Heart left ventricle (tissue), 13 donors: ENCODE data around the gene TNFAIP8L1.

ENCODE experiments used
- POLR2A ChIP-seq, 2 donors: fragments of 450-650 bp; IDR thresholded peaks; one replicate each; pipeline ENCODE4 v1.6.1; 2017; ENCODE audit warnings: antibody characterized with exemption in 2 of 2, mild to moderate bottlenecking in 2 of 2, moderate library complexity in 2 of 2
- TF ChIP-seq, protein P1 (sequence below), 12 donors: fragments of 200-600 bp; sonication (generic) in 4 of 12; IDR thresholded peaks; one replicate each; pipeline versions ENCODE4 v1.5.0 to v1.8.0; 2018 to 2022; ENCODE audit warnings: antibody characterized with exemption in 12 of 12, mild to moderate bottlenecking in 5 of 12
- donor health status: ischemic (EF 13 %, LVEDD 7.1; RV severe dilation, severe dysfunction).
- donor health status: DM: no; HTN: yes; CAD: no.
- donor health status: DM: no; HTN: no; CAD: no.
- donor health status: ischemic (EF 25% LVEDD 6.9; RV normal size, moderate dysfunction).
- donor health status: ischemic (EF 25% LVEDD 5.7; RV mildly dilated, moderate dysfunction).
- donor health status: ischemic (EF 35%, LVEDD 5.7; RV mildly dilated, moderate dysfunction).
- donor health status: nonischemic (EF 11% LVEDD 7.7; RV severe dilation, severe dysfunction).
- donor health status: DM: yes; HTN: yes; CAD: no.
- donor health status: PGD.
- donor health status: ischemic (EF 29% LVEDD 5.4; RV normal size, mild dysfunction).
- donor health status: nonischemic (EF 23%, LVEDD 6.1; RV moderate dilation, normal function).

DNA sequence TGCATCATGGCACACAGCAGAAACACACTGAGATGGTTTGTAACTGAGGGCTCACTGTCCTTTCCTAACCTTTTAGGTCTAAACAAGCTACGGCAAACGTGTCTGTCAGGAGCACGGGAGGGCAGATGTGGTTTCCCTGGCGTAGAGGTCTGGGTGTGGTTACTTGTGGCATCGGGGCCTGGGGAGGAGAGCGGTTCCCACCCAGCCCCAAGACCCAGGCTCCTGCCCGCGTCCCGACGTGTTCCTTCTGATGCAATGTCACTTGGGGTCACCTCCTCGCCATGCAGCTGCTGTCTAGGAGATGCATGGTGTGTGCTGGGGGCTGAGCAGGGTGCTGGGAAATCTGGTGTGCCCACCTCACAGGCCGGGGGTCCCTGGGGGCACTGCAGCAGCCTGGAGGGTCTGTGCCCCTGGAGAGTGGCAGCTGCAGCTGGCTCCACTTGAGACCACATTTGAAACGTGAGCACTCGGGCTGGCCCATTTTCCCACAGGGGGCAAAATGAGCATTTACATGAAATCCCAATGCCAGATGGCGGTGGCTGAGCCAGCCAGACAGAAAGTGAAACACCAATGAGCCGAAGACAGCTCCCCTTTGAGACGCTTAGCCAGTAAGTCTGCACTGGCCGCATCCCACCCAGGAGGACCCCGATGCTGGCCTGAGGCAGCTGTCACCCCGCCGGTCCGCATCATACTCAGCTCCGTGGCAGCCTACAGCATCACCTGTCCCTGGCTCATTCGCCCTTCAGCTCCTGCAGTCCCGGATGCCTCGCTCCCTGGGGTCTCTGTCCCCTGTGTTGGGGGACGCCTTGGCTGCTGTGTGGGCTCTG is 53.1 kb downstream of the TNFAIP8L1 start:
- TF ChIP-seq, protein P1, sequence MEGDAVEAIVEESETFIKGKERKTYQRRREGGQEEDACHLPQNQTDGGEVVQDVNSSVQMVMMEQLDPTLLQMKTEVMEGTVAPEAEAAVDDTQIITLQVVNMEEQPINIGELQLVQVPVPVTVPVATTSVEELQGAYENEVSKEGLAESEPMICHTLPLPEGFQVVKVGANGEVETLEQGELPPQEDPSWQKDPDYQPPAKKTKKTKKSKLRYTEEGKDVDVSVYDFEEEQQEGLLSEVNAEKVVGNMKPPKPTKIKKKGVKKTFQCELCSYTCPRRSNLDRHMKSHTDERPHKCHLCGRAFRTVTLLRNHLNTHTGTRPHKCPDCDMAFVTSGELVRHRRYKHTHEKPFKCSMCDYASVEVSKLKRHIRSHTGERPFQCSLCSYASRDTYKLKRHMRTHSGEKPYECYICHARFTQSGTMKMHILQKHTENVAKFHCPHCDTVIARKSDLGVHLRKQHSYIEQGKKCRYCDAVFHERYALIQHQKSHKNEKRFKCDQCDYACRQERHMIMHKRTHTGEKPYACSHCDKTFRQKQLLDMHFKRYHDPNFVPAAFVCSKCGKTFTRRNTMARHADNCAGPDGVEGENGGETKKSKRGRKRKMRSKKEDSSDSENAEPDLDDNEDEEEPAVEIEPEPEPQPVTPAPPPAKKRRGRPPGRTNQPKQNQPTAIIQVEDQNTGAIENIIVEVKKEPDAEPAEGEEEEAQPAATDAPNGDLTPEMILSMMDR (IDR thresholded peaks at IDR 0.05): no peak
- no peak for TF ChIP-seq POLR2A (IDR thresholded peaks at IDR 0.05)
